Ishikawa (cell line): Measurements from ENCODE around the gene ZNF175.

Experiments used
- EP300 ChIP-seq: IDR thresholded peaks from 2 replicates; pipeline ENCODE4 v1.6.1; 2012; ENCODE audit warnings: borderline replicate concordance
- NFIC ChIP-seq: IDR thresholded peaks from 2 replicates; pipeline ENCODE4 v1.6.1; 2012
- RAD21 ChIP-seq: IDR thresholded peaks from 2 replicates; pipeline ENCODE4 v1.6.1; 2012; ENCODE audit warnings: low read depth

- TF ChIP-seq EP300 = no peak
- TF ChIP-seq NFIC = no peak
- TF ChIP-seq RAD21 = no peak
Measured at GRCh38 chr19:51549533-51550324, 21.4 kb upstream of the ZNF175 start.
